ENCODE measurements around the gene ARSA. TPM values are rescaled to one million over a fixed set of nuclear protein-coding genes. Genes with fewer than 3 reads are reported as not detected.

The ARSA gene
- total and polyA plus RNA-seq, 2 donors = 10.7 to 63.3 TPM

- H3K4me3 ChIP-seq (ENCODE audit: low read length in 2 of 2) = peak within 1 kb of the TSS; percentile 65 to 80
- H3K27me3 ChIP-seq (ENCODE audit: control insufficient read depth in 2 of 2, insufficient read depth in 1 of 2, low read length in 1 of 2) = peaks cover 0 to 20% of the 10 kb centered on the region in 2 donors
- peaks cover 12 to 18% of the 10 kb centered on the region in 2 donors for H3K36me3 ChIP-seq (ENCODE audit: control insufficient read depth in 2 of 2, insufficient read depth in 2 of 2, low read length in 1 of 2)
- peak within 1 kb of the TSS; percentile 86 to 97 for H3K27ac ChIP-seq (ENCODE audit: low read depth in 1 of 2, low read length in 1 of 2)
- peaks cover 7 to 19% of the 10 kb centered on the region in 2 donors for H3K4me1 ChIP-seq (ENCODE audit: control insufficient read depth in 2 of 2, insufficient read depth in 2 of 2, low read length in 2 of 2)
- DNase-seq (ENCODE audit: low read depth in 6 of 9, low spot score in 9 of 9) = peak; percentile 86 to 99 (median 95)
- H3K9me3 ChIP-seq (ENCODE audit: control insufficient read depth in 2 of 2, insufficient read depth in 1 of 2, low read length in 1 of 2) = no peaks in the 10 kb centered on the region
- WGBS = under 1% methylated on average over 96 of the region's 96 CpGs
Observed at GRCh38 chr22:50582493-50583293, 45.3 kb downstream of the ARSA start, which contains the start of gene CHKB. Gene CHKB (minus strand): TSS chr22:50582849. CDS start chr22:50582781, 68 bp downstream.

GRCh38 chr22:50581950-50582492, 45.9 kb downstream of the ARSA start:
- Histone ChIP-seq H3K27me3 (ENCODE audit: control insufficient read depth in 2 of 2, insufficient read depth in 1 of 2, low read length in 1 of 2) (peaks cover 0 to 23% of the 10 kb centered on the region in 2 donors), H3K4me1 (ENCODE audit: control insufficient read depth in 2 of 2, insufficient read depth in 2 of 2, low read length in 2 of 2) (peaks cover 7 to 22% of the 10 kb centered on the region in 2 donors), H3K4me3 (ENCODE audit: low read length in 2 of 2) (peak overlapping the region; percentile 65 to 80), H3K27ac (ENCODE audit: low read depth in 1 of 2, low read length in 1 of 2) (peak overlapping the region; percentile 86 to 97), H3K36me3 (ENCODE audit: control insufficient read depth in 2 of 2, insufficient read depth in 2 of 2, low read length in 1 of 2) (peaks cover 12 to 18% of the 10 kb centered on the region in 2 donors), H3K9me3 (ENCODE audit: control insufficient read depth in 2 of 2, insufficient read depth in 1 of 2, low read length in 1 of 2) (no peaks in the 10 kb centered on the region)
- 8% methylated on average over 39 of the region's 39 CpGs for WGBS
- DNase-seq (ENCODE audit: low read depth in 6 of 9, low spot score in 9 of 9) = peak in 3 of 9 donors; percentile 9 to 28 (median 16)

GRCh38 chr22:50581031-50581949, 46.7 kb downstream of the ARSA start:
- peaks cover 12 to 18% of the 10 kb centered on the region in 2 donors for H3K36me3 ChIP-seq (ENCODE audit: control insufficient read depth in 2 of 2, insufficient read depth in 2 of 2, low read length in 1 of 2)
- H3K4me3 ChIP-seq (ENCODE audit: low read length in 2 of 2) = peak overlapping the region; percentile 65 to 80
- peaks cover 7 to 22% of the 10 kb centered on the region in 2 donors for H3K4me1 ChIP-seq (ENCODE audit: control insufficient read depth in 2 of 2, insufficient read depth in 2 of 2, low read length in 2 of 2)
- H3K27ac ChIP-seq (ENCODE audit: low read depth in 1 of 2, low read length in 1 of 2) = no peak overlapping the region
- 97% methylated on average over 22 of the region's 22 CpGs for WGBS
- DNase-seq (ENCODE audit: low read depth in 6 of 9, low spot score in 9 of 9) = no peak
- peaks cover 0 to 29% of the 10 kb centered on the region in 2 donors for H3K27me3 ChIP-seq (ENCODE audit: control insufficient read depth in 2 of 2, insufficient read depth in 1 of 2, low read length in 1 of 2)
- H3K9me3 ChIP-seq (ENCODE audit: control insufficient read depth in 2 of 2, insufficient read depth in 1 of 2, low read length in 1 of 2) = no peaks in the 10 kb centered on the region

GRCh38 chr22:50579752-50580151, 48.2 kb downstream of the ARSA start:
- over 99% methylated on average over 4 of the region's 4 CpGs for WGBS
- Histone ChIP-seq H3K4me3 (ENCODE audit: low read length in 2 of 2) (no peak overlapping the region), H3K27me3 (ENCODE audit: control insufficient read depth in 2 of 2, insufficient read depth in 1 of 2, low read length in 1 of 2) (peaks cover 0 to 29% of the 10 kb centered on the region in 2 donors), H3K9me3 (ENCODE audit: control insufficient read depth in 2 of 2, insufficient read depth in 1 of 2, low read length in 1 of 2) (no peaks in the 10 kb centered on the region), H3K4me1 (ENCODE audit: control insufficient read depth in 2 of 2, insufficient read depth in 2 of 2, low read length in 2 of 2) (peaks cover 7 to 22% of the 10 kb centered on the region in 2 donors), H3K27ac (ENCODE audit: low read depth in 1 of 2, low read length in 1 of 2) (no peak overlapping the region), H3K36me3 (ENCODE audit: control insufficient read depth in 2 of 2, insufficient read depth in 2 of 2, low read length in 1 of 2) (peaks cover 12 to 18% of the 10 kb centered on the region in 2 donors)
- no peak for DNase-seq (ENCODE audit: low read depth in 6 of 9, low spot score in 9 of 9)

GRCh38 chr22:50578776-50579310, 49.1 kb downstream of the ARSA start:
- WGBS = 96% methylated on average over 8 of the region's 8 CpGs
- Histone ChIP-seq H3K4me1 (ENCODE audit: control insufficient read depth in 2 of 2, insufficient read depth in 2 of 2, low read length in 2 of 2) (peaks cover 7 to 22% of the 10 kb centered on the region in 2 donors), H3K27ac (ENCODE audit: low read depth in 1 of 2, low read length in 1 of 2) (no peak overlapping the region), H3K36me3 (ENCODE audit: control insufficient read depth in 2 of 2, insufficient read depth in 2 of 2, low read length in 1 of 2) (peaks cover 12 to 18% of the 10 kb centered on the region in 2 donors), H3K9me3 (ENCODE audit: control insufficient read depth in 2 of 2, insufficient read depth in 1 of 2, low read length in 1 of 2) (no peaks in the 10 kb centered on the region), H3K27me3 (ENCODE audit: control insufficient read depth in 2 of 2, insufficient read depth in 1 of 2, low read length in 1 of 2) (peaks cover 0 to 29% of the 10 kb centered on the region in 2 donors), H3K4me3 (ENCODE audit: low read length in 2 of 2) (no peak overlapping the region)
- no peak for DNase-seq (ENCODE audit: low read depth in 6 of 9, low spot score in 9 of 9)

- WGBS = 56% methylated on average over 63 of the region's 63 CpGs
- H3K9me3 ChIP-seq (ENCODE audit: control insufficient read depth in 2 of 2, insufficient read depth in 1 of 2, low read length in 1 of 2) = no peaks in the 10 kb centered on the region
- H3K4me1 ChIP-seq (ENCODE audit: control insufficient read depth in 2 of 2, insufficient read depth in 2 of 2, low read length in 2 of 2) = peaks cover 3 to 15% of the 10 kb centered on the region in 2 donors
- H3K27me3 ChIP-seq (ENCODE audit: control insufficient read depth in 2 of 2, insufficient read depth in 1 of 2, low read length in 1 of 2) = peaks cover 0 to 26% of the 10 kb centered on the region in 2 donors
- DNase-seq (ENCODE audit: low read depth in 6 of 9, low spot score in 9 of 9) = no peak
- H3K36me3 ChIP-seq (ENCODE audit: control insufficient read depth in 2 of 2, insufficient read depth in 2 of 2, low read length in 1 of 2) = peaks cover 16 to 22% of the 10 kb centered on the region in 2 donors
- H3K27ac ChIP-seq (ENCODE audit: low read depth in 1 of 2, low read length in 1 of 2) = peak within 1 kb of the TSS in 1 of 2 donors; percentile 32
- H3K4me3 ChIP-seq (ENCODE audit: low read length in 2 of 2) = no peak within 1 kb of the TSS
Observed at GRCh38 chr22:50577987-50578775, 49.8 kb downstream of the ARSA start, which contains the start of gene CPT1B. Gene CPT1B (minus strand): TSS chr22:50578427. CDS start chr22:50577915, 512 bp downstream.

- no peak overlapping the region for H3K4me3 ChIP-seq (ENCODE audit: low read length in 2 of 2)
- WGBS = 58% methylated on average over 23 of the region's 23 CpGs
- H3K36me3 ChIP-seq (ENCODE audit: control insufficient read depth in 2 of 2, insufficient read depth in 2 of 2, low read length in 1 of 2) = peaks cover 21 to 24% of the 10 kb centered on the region in 2 donors
- no peak for DNase-seq (ENCODE audit: low read depth in 6 of 9, low spot score in 9 of 9)
- no peaks in the 10 kb centered on the region for H3K9me3 ChIP-seq (ENCODE audit: control insufficient read depth in 2 of 2, insufficient read depth in 1 of 2, low read length in 1 of 2)
- H3K27ac ChIP-seq (ENCODE audit: low read depth in 1 of 2, low read length in 1 of 2) = no peak overlapping the region
- peaks cover 0 to 26% of the 10 kb centered on the region in 2 donors for H3K27me3 ChIP-seq (ENCODE audit: control insufficient read depth in 2 of 2, insufficient read depth in 1 of 2, low read length in 1 of 2)
- peaks cover 3 to 15% of the 10 kb centered on the region in 2 donors for H3K4me1 ChIP-seq (ENCODE audit: control insufficient read depth in 2 of 2, insufficient read depth in 2 of 2, low read length in 2 of 2)
Observed at GRCh38 chr22:50577697-50577986, 50.3 kb downstream of the ARSA start.
